ACC112 (cell line): ENCODE measurements around the gene LRG1.

Experiments used
- H2AFZ ChIP-seq: fragments of 200-600 bp; sonication (generic); one replicate; pipeline ENCODE4 v1.6.0; 2017; ENCODE audit warnings: antibody characterized with exemption, low read length; ENCODE audit not compliant: unreplicated experiment
- H3K27ac ChIP-seq: fragments of 200-600 bp; sonication (generic); 2 replicates; pipeline ENCODE4 v1.5.1; 2014; ENCODE audit warnings: low read depth, mild to moderate bottlenecking, antibody characterized with exemption, low read length, moderate library complexity
- H3K27me3 ChIP-seq: fragments of 200-600 bp; sonication (generic); 2 replicates; pipeline ENCODE4 v1.6.1; 2014; ENCODE audit warnings: mild to moderate bottlenecking, antibody characterized with exemption, low read length, moderate library complexity, mixed read lengths; ENCODE audit not compliant: insufficient read depth
- H3K36me3 ChIP-seq: fragments of 200-600 bp; sonication (generic); 2 replicates; pipeline ENCODE4 v1.6.1; 2016; ENCODE audit warnings: mild to moderate bottlenecking, antibody characterized with exemption, low read length, moderate library complexity, mixed read lengths; ENCODE audit not compliant: insufficient read depth
- H3K4me1 ChIP-seq: fragments of 200-600 bp; sonication (generic); one replicate; pipeline ENCODE4 v1.6.1; 2016; ENCODE audit warnings: low read length, mixed read lengths; ENCODE audit not compliant: insufficient read depth, unreplicated experiment, control insufficient read depth
- H3K4me3 ChIP-seq: fragments of 200-600 bp; sonication (generic); 2 replicates; pipeline ENCODE4 v1.5.1; 2014; ENCODE audit warnings: mild to moderate bottlenecking, low read depth, low read length
- H3K79me2 ChIP-seq: fragments of 200-600 bp; sonication (generic); one replicate; pipeline ENCODE4 v1.6.0; 2016; ENCODE audit warnings: low read length; ENCODE audit not compliant: control insufficient read depth, unreplicated experiment, insufficient read depth

Gene LRG1

DNA sequence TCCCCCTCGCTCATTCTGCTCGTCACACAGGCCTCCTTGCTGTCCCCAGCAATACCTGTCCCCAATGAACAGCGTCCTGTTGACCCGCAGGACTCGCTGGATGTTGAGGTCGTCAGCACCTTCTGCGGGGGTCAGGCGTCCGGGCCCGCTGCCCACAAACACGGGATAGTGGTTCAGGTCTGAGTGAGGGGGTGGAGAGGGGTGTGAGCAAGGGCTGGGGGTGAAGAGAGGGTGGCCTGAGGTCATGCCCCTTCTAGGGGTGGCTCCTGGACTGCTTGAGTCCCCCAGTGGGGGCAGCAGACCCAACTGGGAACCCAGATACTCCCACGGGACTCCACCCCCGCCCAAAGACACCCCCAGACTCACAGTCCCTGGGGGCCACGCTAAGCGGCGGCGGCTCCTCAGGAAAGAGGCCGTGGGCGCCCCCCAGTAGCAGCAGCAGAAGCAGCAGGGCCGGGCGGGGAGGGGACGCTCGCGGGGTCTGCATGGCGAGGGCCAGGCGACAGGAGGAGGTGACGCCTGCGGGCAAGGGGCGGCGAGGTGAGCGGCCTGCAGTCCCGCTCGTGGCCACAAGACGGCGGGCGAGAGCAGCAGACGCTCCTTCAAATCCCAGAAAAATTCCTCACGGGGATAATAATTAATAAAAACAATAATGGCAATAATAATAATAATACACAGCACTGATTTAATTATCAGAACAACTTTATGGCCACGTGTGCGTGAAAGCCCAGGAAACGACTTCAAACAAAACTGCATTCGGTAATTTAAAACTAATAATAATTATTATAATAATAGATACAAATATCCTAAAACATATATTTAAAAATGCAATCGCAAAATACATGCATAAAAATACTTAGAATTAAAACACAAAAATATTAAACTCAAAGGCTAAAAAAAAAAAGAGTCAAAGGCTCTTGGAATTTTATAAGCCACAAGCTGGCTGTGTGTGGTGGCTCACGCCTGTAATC is 18.4 kb upstream of the LRG1 start:
- Histone ChIP-seq H3K4me3 (no peak overlapping the region), H3K36me3 (no peaks in the 10 kb centered on the region), H3K27me3 (no peaks in the 10 kb centered on the region), H3K27ac (no peak overlapping the region), H3K79me2 (no peaks in the 10 kb centered on the region), H2AFZ (no peak overlapping the region), H3K4me1 (no peaks in the 10 kb centered on the region)

DNA sequence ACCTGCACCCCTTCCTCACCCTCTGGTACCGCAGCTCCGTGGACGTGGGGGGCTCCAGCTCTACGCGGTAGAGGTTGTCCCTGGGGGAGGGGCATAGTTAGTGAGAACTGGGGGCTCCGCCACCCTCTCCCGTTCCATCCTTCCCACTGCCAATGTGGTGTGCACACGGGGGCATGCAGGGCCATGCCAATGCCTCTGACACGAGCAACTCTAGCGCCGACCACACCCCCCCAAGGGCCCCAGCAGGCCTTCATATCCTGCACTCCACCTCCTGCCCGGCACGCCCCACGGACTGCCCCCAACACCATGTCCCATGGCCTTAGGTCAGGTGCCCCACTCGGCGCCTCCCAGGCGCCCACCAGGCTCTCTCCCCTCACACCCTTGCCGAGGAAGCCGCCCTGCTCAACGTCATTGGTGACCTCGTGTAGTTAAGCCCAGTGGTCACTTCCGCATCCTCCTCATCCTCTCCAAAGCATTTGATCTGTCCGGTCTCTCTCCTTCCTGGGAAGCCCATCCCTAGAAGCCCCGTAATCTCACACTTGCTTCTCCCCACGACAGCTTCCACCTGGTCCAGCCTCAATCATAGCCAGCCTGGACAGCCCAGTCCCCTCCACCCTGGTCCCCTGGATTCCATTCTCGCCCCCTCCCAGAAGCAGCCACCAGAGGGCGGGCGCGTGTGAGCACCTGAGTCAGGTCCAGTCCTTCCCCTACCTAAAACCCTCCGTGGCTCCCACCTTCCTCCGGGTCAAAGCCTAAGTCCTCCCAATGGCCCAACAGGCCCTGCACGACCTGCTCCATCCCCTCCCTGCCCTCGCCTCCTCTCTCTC is 17.5 kb upstream of the LRG1 start:
- Histone ChIP-seq H3K27ac (no peak overlapping the region), H3K36me3 (no peaks in the 10 kb centered on the region), H3K4me1 (no peaks in the 10 kb centered on the region), H3K27me3 (no peaks in the 10 kb centered on the region), H3K79me2 (no peaks in the 10 kb centered on the region), H2AFZ (no peak overlapping the region), H3K4me3 (no peak overlapping the region)

DNA sequence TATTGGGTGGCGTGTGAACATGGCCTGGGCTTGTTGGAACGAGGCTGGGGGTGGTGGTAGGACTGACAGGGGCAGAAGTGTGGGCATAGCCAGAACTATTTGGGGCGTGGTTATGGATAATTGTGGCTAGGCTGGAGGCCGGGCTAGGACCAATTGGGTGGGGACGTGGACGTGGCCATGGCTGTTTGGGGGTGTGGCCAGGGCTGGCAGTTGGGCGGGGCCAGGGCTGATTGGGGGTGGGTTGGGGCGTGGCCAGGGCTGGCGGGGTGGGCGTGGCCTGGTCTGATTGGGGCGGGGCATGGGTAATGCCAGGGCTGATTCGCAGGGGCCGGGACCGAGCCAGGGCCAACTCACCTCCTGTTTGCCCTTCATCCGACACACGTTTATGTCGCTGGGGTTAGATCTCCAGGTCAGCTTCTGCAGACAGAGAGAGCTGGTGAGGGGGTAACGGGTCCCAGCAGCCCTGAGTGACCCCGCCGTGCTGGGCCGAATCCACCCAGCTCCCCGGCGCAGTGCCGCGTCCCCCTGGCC is 16.8 kb upstream of the LRG1 start:
- Histone ChIP-seq H3K4me3 (no peak overlapping the region), H3K79me2 (no peaks in the 10 kb centered on the region), H3K27me3 (no peaks in the 10 kb centered on the region), H3K4me1 (no peaks in the 10 kb centered on the region), H2AFZ (no peak overlapping the region), H3K27ac (no peak overlapping the region), H3K36me3 (no peaks in the 10 kb centered on the region)

DNA sequence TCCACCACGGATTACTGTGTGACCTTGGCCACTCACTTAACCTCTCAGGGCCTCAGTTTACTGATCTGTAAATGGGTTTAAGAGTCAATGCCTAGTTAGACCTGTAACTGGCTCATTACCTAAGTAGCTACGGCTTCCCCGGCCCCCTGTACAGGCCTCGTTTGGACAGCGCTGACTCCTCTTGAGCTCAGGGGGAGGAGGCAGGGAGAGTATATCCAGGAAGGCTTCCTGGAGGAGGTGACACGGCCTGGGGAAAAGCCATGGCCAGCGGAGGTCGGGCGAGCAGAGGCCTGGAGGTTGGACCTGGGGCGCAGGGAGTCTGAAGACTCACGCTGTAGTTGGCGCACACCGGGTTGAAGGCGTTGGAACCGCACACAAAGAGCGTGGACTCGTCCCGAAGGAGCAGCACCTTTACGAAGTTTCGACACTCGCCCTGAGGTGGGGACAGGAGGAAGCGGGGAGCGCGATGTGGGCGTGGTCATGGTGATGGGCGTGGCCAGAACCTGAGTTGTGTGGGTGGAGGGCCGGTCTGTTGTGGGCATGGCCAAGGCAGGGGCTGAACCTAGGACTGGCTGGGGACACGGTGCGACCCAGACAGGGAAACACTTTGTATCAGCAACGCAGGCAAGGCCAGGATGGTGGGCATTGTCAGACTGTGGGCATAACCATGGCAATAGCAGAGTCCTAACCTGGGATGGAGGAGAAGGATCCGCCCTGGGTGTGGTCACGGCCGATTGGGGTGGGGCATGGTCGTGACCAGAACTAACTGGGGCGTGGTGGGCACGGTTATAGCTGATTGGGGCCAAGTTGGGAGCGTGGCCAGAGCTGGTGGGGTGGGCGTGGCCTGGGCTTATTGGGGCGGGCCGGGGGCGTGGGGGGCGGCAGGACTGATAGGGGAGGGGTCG is 16.1 kb upstream of the LRG1 start:
- H3K79me2 ChIP-seq = no peaks in the 10 kb centered on the region
- no peak overlapping the region for H3K4me3 ChIP-seq
- no peak overlapping the region for H3K27ac ChIP-seq
- H3K36me3 ChIP-seq = no peaks in the 10 kb centered on the region
- no peaks in the 10 kb centered on the region for H3K4me1 ChIP-seq
- no peaks in the 10 kb centered on the region for H3K27me3 ChIP-seq
- no peak overlapping the region for H2AFZ ChIP-seq

DNA sequence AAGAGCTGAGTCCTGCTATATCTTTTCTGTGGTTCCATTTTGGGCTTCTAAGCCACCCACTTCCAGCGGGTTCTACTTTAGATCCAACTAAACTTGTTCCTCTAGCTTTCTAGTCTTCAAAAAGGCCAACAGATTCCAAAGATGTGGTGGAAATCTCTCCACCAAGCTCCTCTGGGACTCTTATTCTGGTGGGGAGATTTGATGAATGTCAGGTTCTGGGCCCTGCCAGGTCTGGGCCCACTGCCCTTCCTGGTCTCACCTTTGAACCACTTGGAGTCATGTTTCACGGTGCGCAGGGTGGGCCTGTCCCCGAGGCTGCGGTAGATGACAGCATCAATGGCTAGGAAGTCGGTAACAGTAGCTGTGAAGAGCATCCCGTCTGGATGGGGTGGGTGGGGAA is 14.9 kb upstream of the LRG1 start:
- Histone ChIP-seq H3K36me3 (no peaks in the 10 kb centered on the region), H3K79me2 (no peaks in the 10 kb centered on the region), H3K4me3 (no peak overlapping the region), H3K4me1 (no peaks in the 10 kb centered on the region), H3K27me3 (no peaks in the 10 kb centered on the region), H2AFZ (no peak overlapping the region), H3K27ac (no peak overlapping the region)

DNA sequence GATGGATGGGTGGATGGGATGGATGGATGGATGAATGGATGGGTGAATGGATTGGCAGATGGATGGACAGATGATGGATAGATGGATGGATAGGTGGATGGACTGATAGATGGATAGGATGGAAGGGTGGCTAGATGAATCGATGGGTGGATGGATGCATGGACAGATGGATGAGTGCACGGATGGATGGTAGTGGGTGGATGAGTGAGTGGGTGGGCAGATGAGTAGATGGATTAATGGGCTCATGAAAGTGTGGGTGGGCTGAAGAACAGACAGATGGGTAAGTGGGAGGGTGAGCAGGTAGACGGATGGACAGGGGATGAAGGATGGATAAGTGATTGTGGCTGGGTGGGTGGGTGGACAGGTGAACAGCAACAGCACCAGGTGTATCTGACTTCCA is 13.9 kb upstream of the LRG1 start:
- Histone ChIP-seq H3K27ac (no peak overlapping the region), H3K27me3 (no peaks in the 10 kb centered on the region), H3K4me3 (no peak overlapping the region), H2AFZ (no peak overlapping the region), H3K4me1 (no peaks in the 10 kb centered on the region), H3K79me2 (no peaks in the 10 kb centered on the region), H3K36me3 (no peaks in the 10 kb centered on the region)

DNA sequence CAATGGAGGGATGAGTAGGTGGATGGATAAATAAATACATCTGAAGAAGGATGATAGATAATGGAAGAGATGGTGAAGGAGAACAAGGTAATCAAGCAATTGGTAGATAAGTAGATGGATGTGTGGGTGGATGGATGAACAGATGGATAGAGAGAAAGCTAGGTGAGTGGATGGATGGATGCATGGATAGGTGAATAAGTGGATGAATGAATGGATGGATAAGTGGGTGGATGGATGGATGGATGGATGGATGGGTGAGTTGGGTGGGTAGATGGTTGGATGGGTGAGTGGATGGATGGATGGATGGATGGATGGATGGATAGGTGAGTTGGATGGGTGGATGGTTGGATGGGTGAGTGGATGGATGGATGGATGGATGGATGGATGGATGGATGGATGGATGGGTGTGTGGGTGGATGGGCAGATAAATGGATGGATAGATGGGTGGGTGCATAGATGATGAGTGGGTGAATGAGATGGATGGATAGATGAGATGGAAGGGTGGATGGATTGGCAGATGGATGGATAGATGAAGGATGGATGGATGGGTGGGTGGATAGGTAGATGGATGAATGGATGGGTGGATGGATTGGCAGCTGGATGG is 13.4 kb upstream of the LRG1 start:
- Histone ChIP-seq H3K36me3 (no peaks in the 10 kb centered on the region), H3K27me3 (no peaks in the 10 kb centered on the region), H3K79me2 (no peaks in the 10 kb centered on the region), H3K27ac (no peak overlapping the region), H3K4me1 (no peaks in the 10 kb centered on the region), H3K4me3 (no peak overlapping the region), H2AFZ (no peak overlapping the region)

DNA sequence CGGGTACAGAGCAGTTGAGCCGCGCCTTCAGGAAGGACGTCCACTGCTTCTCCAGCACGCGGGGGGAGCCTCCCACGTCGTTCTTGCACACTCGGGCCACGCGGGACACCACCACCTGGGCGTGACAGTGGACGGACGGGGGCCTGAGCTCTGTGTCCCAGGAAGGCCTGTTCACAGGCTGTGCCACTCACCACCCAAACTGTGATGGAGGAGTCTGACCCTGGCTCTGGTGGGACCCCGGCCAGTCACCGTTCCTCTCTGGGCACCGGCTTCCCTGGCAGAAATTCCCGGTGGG is 12.6 kb upstream of the LRG1 start:
- H2AFZ ChIP-seq = no peak overlapping the region
- no peak overlapping the region for H3K27ac ChIP-seq
- H3K36me3 ChIP-seq = no peaks in the 10 kb centered on the region
- no peaks in the 10 kb centered on the region for H3K27me3 ChIP-seq
- H3K4me1 ChIP-seq = no peaks in the 10 kb centered on the region
- H3K4me3 ChIP-seq = no peak overlapping the region
- no peaks in the 10 kb centered on the region for H3K79me2 ChIP-seq

DNA sequence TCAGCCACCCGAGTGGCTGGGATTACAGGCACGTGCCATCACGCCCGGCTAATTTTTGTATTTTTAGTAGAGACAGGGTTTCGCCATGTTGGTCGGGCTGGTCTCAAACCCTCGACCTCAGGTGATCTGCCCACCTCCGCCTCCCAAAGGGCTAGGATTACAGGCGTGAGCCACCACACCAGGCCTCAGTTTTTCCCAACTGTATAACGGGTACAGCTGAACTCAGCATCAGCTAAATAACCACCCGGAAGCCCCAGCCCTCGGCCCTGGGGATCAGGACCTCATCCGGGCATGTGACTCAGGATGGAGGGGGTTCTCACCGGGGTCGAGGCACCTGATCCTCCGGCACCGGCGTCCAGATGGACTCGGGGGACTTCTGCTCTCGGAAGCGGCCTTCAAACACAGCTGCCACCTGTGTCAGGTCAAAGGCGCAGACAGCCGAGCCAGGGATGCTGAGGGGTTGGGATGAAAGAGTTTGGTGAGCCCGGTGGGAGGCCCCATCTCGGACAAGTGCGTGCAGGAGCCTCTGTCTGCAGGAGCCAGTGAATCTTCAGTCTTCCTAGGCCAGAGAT is 10.7 kb upstream of the LRG1 start:
- H3K4me1 ChIP-seq = no peaks in the 10 kb centered on the region
- H3K4me3 ChIP-seq = no peak overlapping the region
- H2AFZ ChIP-seq = no peak overlapping the region
- H3K79me2 ChIP-seq = no peaks in the 10 kb centered on the region
- H3K27ac ChIP-seq = no peak overlapping the region
- H3K27me3 ChIP-seq = no peaks in the 10 kb centered on the region
- no peaks in the 10 kb centered on the region for H3K36me3 ChIP-seq

DNA sequence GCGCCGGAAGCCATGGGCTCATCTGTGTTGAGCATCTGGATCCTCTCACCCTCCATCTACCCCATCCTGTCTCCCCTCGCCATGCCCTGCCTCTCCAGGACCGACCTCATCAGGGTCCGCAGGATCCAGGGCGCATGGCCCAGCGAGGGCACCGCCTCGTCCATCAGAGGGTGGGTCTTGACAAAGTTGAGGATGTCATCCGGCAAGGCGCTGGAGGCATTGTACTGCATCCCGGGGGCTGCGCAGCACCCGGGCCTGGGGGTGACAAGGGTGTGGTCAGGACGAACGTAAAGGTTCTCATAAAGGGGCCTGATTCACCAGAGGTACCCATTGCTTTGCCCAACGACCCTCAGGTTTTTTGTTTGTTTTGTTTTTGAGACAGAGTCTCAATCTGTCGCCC is 10.2 kb upstream of the LRG1 start:
- no peaks in the 10 kb centered on the region for H3K27me3 ChIP-seq
- H3K27ac ChIP-seq = no peak overlapping the region
- H3K4me3 ChIP-seq = no peak overlapping the region
- no peaks in the 10 kb centered on the region for H3K36me3 ChIP-seq
- no peaks in the 10 kb centered on the region for H3K4me1 ChIP-seq
- H3K79me2 ChIP-seq = no peaks in the 10 kb centered on the region
- H2AFZ ChIP-seq = no peak overlapping the region
